ENCODE data around the gene SPOP. TPM values are rescaled to one million over a fixed set of nuclear protein-coding genes. Genes with fewer than 3 reads are reported as not detected.

Gene SPOP
- total RNA-seq, 1 donor from 2014 or later = 32.1 TPM

DNA sequence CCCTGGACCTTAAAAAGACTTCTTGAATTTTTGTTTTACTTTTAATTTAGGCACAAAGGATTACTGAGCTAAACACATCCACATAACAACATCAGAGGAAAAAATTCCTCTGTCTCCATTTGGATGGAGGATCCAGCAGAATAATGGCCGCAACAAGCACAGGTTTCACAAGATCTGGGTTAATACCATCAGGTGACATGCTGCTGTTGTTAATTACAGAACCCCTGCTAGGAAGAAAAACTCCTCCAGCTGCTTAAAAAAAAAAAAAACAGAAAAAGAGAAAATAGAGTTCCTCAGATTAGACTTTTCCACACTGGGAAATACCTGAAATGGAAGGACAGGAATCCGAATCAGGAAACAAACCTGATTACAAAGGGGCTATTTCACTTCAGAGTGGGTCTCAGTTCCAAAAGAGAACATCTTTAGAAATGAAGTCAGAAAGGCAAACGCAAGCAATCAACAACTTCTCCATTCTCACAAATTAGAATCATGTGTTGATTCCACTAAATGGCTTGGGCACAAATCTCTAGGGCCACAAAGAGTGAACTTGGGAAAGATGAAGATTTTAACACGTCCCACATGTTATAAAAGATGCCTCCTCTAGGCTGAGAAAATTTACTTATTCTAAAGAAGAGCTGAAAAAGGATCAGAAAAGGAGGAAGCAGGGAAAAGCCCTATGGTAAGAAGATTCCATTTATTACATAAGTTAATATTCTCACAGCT is 44.0 kb downstream of the SPOP start:
- TF ChIP-seq, protein P1, sequence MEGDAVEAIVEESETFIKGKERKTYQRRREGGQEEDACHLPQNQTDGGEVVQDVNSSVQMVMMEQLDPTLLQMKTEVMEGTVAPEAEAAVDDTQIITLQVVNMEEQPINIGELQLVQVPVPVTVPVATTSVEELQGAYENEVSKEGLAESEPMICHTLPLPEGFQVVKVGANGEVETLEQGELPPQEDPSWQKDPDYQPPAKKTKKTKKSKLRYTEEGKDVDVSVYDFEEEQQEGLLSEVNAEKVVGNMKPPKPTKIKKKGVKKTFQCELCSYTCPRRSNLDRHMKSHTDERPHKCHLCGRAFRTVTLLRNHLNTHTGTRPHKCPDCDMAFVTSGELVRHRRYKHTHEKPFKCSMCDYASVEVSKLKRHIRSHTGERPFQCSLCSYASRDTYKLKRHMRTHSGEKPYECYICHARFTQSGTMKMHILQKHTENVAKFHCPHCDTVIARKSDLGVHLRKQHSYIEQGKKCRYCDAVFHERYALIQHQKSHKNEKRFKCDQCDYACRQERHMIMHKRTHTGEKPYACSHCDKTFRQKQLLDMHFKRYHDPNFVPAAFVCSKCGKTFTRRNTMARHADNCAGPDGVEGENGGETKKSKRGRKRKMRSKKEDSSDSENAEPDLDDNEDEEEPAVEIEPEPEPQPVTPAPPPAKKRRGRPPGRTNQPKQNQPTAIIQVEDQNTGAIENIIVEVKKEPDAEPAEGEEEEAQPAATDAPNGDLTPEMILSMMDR (IDR thresholded peaks at IDR 0.05; ENCODE audit: insufficient read depth, low read length, severe bottlenecking) = no peak
- H3K36me3 ChIP-seq (ENCODE audit: control insufficient read depth, insufficient read depth, low read length) = no peaks in the 10 kb centered on the region
- FAIRE-seq (no peak), DNase-seq (ENCODE audit: low read depth) (no peak)
- H3K27me3 ChIP-seq (ENCODE audit: control insufficient read depth, insufficient read depth, low read length) = no peaks in the 10 kb centered on the region
- H3K4me3 ChIP-seq (ENCODE audit: low read depth, low read length) = no peak overlapping the region

GRCh38 chr17:49633250-49633649 is 44.6 kb downstream of the SPOP start:
- DNase-seq (ENCODE audit: low read depth) (no peak), FAIRE-seq (no peak)
- Histone ChIP-seq H3K27me3 (ENCODE audit: control insufficient read depth, insufficient read depth, low read length) (no peaks in the 10 kb centered on the region), H3K4me3 (ENCODE audit: low read depth, low read length) (no peak overlapping the region), H3K36me3 (ENCODE audit: control insufficient read depth, insufficient read depth, low read length) (no peaks in the 10 kb centered on the region)
- TF ChIP-seq, protein P1 (IDR thresholded peaks at IDR 0.05; ENCODE audit: insufficient read depth, low read length, severe bottlenecking) = no peak

GRCh38 chr17:49632201-49632600 is 45.7 kb downstream of the SPOP start:
- no peak overlapping the region for H3K4me3 ChIP-seq (ENCODE audit: low read depth, low read length)
- DNase-seq (ENCODE audit: low read depth) (no peak), FAIRE-seq (no peak)
- no peaks in the 10 kb centered on the region for H3K36me3 ChIP-seq (ENCODE audit: control insufficient read depth, insufficient read depth, low read length)
- TF ChIP-seq, protein P1 (IDR thresholded peaks at IDR 0.05; ENCODE audit: insufficient read depth, low read length, severe bottlenecking) = no peak
- no peaks in the 10 kb centered on the region for H3K27me3 ChIP-seq (ENCODE audit: control insufficient read depth, insufficient read depth, low read length)

DNA sequence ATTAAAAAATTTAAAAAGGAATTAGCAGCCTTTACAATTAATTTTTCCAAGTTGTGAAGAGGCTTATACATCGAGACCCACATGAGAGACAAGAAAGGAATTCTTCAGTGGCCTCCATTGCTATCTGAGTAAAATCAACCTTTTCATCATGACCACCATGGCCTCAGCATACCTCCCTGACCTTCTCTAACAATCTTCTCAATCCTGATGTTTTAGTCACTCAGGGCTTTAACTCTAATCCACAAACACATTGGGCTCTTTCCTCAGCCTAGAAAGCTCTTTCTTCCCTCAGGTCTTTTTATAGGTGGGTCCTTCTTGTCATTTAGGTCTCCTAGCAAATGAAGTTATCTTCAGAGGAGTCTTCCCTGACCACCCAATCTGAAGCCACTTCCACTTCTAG is 46.4 kb downstream of the SPOP start:
- no peak for DNase-seq (ENCODE audit: low read depth)
- TF ChIP-seq, protein P1 (IDR thresholded peaks at IDR 0.05; ENCODE audit: insufficient read depth, low read length, severe bottlenecking) = no peak
- H3K27me3 ChIP-seq (ENCODE audit: control insufficient read depth, insufficient read depth, low read length) = no peaks in the 10 kb centered on the region
- no peak overlapping the region for H3K4me3 ChIP-seq (ENCODE audit: low read depth, low read length)
- no peak for FAIRE-seq
- H3K36me3 ChIP-seq (ENCODE audit: control insufficient read depth, insufficient read depth, low read length) = no peaks in the 10 kb centered on the region

- H3K4me3 ChIP-seq (ENCODE audit: low read depth, low read length) = no peak overlapping the region
- no peak for DNase-seq (ENCODE audit: low read depth)
- TF ChIP-seq, protein P1 (IDR thresholded peaks at IDR 0.05; ENCODE audit: insufficient read depth, low read length, severe bottlenecking) = no peak
- FAIRE-seq = no peak
- H3K36me3 ChIP-seq (ENCODE audit: control insufficient read depth, insufficient read depth, low read length) = no peaks in the 10 kb centered on the region
- H3K27me3 ChIP-seq (ENCODE audit: control insufficient read depth, insufficient read depth, low read length) = no peaks in the 10 kb centered on the region
These were observed 47.6 kb downstream of the SPOP start for GRCh38 chr17:49630113-49630900.
